Right atrium auricular region (tissue), 2 donors: Measurements from ENCODE around the gene EPDR1. TPM values are rescaled to one million over a fixed set of nuclear protein-coding genes. Genes with fewer than 3 reads are reported as not detected.

Experiments used
- DNase-seq: peaks from one replicate; pipeline ENCODE4 v3.0.0-alpha.2; 2019; ENCODE audit warnings: low spot score
- H3K27ac ChIP-seq, 2 donors: fragments of 200-600 bp; sonication (generic); 1 replicate in 1 of 2; 2 replicates in 1 of 2; pipeline ENCODE4 v1.5.1; 2016 to 2019
- H3K27me3 ChIP-seq, 2 donors: fragments of 200-600 bp; sonication (generic); one replicate each; pipeline versions ENCODE4 v1.5.1 to v1.6.0; 2017 to 2019
- H3K36me3 ChIP-seq: fragments of 200-600 bp; sonication (generic); one replicate; pipeline ENCODE4 v1.5.1; 2016
- H3K4me1 ChIP-seq, 2 donors: fragments of 200-600 bp; sonication (generic); one replicate each; pipeline versions ENCODE4 v1.5.1 to v1.6.0; 2017 to 2019
- H3K4me3 ChIP-seq, 2 donors: fragments of 200-600 bp; sonication (generic); 1 replicate in 1 of 2; 2 replicates in 1 of 2; pipeline ENCODE4 v1.5.1; 2017 to 2019; ENCODE audit warnings: mild to moderate bottlenecking in 1 of 2, moderate library complexity in 1 of 2
- H3K9me3 ChIP-seq, 2 donors: fragments of 200-600 bp; sonication (generic); one replicate each; pipeline ENCODE4 v1.5.1; 2019
- total RNA-seq, 2 donors: library from RNA; depleted of rRNA; stranded (reverse); fragments of >200 nt; gene quantifications; one replicate each; pipeline ENCODE4 v1.1.0, GENCODE V29; 2016
- TF ChIP-seq, protein P1 (sequence below), 2 donors: fragments of 200-600 bp; sonication (generic); IDR thresholded peaks; one replicate each; pipeline ENCODE4 v1.5.1; 2019; ENCODE audit warnings: antibody characterized with exemption in 2 of 2

Gene EPDR1
- total RNA-seq, 2 donors from 2014 or later: 9.9 to 36.3 TPM

DNA sequence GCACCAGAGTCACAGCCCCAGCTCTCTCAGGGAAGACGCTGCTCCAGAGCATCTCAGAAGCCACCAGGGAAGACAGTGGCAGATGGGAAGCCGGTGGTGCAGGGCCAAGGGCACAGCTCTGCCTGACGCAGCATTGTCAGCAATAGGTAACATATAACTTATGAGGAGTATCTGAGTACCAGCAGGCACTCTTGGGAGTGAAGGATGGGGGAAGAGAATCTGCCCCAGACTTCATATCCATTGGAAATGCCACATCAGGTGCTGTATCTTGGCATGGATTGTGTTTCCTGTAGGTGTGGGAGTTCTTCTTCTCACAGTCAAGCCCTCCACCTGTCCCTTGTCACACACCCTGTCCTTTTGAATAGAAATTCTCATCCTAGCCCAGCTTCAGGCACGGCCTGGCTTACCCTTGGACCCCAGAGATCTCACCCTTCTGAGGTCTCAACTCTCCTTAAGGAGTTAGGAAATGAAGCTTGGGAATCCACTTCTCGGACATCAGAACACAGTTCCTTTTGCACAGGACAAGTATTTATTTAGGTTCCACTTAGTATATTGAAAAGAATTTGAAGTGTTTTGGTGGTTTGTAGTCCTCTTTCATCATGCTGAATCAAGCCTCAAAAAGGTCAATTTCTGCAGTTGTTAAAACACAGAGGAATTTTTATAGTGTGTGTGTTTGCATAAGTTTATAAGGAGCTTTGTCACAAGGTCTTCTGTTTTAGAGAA is 9.9 kb downstream of the EPDR1 start:
- H3K27me3 ChIP-seq: no peaks in the 10 kb centered on the region

DNA sequence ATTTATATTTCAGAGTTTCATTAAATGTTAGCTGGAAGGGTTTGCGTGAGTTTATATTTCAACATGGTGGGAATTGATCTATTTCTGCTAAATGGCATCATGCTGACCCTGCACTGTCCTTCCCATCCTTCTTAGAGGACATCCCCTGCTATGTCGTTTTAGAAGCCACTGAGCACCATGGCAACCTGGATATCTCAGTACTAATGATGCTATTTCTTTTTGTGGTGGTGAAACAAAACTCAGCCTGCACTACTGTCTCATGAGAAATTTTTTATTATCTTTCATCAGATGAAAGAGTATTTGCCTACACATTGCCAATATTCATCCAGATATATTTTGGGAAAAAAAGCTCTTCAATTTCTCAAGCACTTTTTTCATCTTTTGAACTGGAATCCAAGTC is 12.1 kb downstream of the EPDR1 start:
- DNase-seq: no peak
- Histone ChIP-seq H3K4me1 (no peaks in the 10 kb centered on the region), H3K9me3 (peaks cover 0 to 6% of the 10 kb centered on the region in 2 donors), H3K27me3 (no peaks in the 10 kb centered on the region), H3K27ac (no peak overlapping the region), H3K4me3 (no peak overlapping the region), H3K36me3 (no peaks in the 10 kb centered on the region)
- TF ChIP-seq, protein P1, sequence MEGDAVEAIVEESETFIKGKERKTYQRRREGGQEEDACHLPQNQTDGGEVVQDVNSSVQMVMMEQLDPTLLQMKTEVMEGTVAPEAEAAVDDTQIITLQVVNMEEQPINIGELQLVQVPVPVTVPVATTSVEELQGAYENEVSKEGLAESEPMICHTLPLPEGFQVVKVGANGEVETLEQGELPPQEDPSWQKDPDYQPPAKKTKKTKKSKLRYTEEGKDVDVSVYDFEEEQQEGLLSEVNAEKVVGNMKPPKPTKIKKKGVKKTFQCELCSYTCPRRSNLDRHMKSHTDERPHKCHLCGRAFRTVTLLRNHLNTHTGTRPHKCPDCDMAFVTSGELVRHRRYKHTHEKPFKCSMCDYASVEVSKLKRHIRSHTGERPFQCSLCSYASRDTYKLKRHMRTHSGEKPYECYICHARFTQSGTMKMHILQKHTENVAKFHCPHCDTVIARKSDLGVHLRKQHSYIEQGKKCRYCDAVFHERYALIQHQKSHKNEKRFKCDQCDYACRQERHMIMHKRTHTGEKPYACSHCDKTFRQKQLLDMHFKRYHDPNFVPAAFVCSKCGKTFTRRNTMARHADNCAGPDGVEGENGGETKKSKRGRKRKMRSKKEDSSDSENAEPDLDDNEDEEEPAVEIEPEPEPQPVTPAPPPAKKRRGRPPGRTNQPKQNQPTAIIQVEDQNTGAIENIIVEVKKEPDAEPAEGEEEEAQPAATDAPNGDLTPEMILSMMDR (IDR thresholded peaks at IDR 0.05): no peak

More for the DNA sequence above, 9.9 kb downstream of the EPDR1 start:
- Histone ChIP-seq H3K36me3 (no peaks in the 10 kb centered on the region), H3K4me1 (no peaks in the 10 kb centered on the region), H3K4me3 (no peak overlapping the region), H3K9me3 (peaks cover 0 to 9% of the 10 kb centered on the region in 2 donors), H3K27ac (no peak overlapping the region)
- TF ChIP-seq, protein P1 (IDR thresholded peaks at IDR 0.05): no peak
- no peak for DNase-seq

DNA sequence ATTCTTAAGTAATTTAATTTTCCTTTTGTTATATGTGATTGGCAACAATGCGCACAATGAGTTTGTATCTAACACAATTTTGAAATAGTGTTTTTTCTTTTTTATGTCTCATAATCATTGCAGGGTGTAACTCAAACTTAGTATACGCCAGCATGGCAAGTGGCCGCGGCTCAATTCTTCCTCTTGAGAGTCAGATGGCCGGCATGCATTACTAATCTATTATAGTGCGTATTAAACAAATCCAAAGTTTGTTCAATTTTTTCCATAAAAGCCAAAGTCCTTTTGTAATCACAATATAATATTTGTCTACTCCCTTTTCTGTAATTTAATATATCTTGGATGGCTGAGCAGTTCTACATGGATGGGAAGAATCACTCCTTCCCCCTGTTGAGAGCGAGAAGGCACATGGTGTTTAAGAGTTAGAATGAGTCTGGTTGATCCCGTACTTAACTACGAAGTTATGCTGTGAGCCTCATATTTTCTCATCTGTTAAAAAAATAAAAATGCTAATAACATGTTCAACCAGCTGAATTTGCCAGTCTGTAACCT is 12.7 kb downstream of the EPDR1 start:
- H3K4me1 ChIP-seq: no peaks in the 10 kb centered on the region
- no peaks in the 10 kb centered on the region for H3K27me3 ChIP-seq
- no peak overlapping the region for H3K27ac ChIP-seq
- TF ChIP-seq, protein P1 (IDR thresholded peaks at IDR 0.05): no peak
- H3K4me3 ChIP-seq: no peak overlapping the region
- H3K9me3 ChIP-seq: peaks cover 0 to 6% of the 10 kb centered on the region in 2 donors
- no peak for DNase-seq
- H3K36me3 ChIP-seq: no peaks in the 10 kb centered on the region

DNA sequence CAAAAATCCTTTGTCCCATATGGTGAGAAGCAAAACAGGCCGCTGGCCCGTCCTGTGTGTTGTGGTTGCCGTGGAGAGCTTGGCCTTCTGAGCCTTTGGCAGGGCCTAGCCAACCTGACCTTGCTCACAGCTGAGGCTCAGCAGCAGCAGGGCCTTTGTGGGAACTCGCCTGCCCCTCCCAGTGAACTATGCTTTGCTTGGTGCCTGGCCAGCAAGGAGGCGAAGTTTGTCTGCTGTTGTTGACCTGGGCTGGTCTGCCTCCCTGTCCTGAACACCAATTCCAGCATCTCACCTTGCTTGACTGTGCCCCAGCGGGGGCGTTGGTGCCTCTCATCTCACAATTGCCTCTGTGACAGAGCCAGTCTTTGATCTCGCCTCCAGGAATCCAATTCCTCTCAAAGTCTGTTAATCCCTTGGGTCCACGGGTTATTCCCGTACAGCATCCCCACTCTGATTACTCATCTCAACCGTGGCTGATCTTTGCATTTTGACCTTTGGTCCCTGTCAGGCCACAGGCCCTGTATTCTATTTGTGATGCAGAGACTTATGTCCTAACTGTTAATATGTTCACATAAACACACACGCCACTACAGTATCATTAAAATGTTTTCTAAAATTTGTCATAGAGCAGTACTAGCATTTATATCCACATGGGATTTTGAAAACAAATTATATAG is 22.6 kb downstream of the EPDR1 start:
- Histone ChIP-seq H3K4me1 (peaks cover 0 to 28% of the 10 kb centered on the region in 2 donors), H3K9me3 (no peaks in the 10 kb centered on the region), H3K27ac (peak overlapping the region; percentile 54 to 70), H3K4me3 (no peak overlapping the region), H3K27me3 (no peaks in the 10 kb centered on the region), H3K36me3 (no peaks in the 10 kb centered on the region)
- DNase-seq: peak; percentile 76
- TF ChIP-seq, protein P1 (IDR thresholded peaks at IDR 0.05): no peak

DNA sequence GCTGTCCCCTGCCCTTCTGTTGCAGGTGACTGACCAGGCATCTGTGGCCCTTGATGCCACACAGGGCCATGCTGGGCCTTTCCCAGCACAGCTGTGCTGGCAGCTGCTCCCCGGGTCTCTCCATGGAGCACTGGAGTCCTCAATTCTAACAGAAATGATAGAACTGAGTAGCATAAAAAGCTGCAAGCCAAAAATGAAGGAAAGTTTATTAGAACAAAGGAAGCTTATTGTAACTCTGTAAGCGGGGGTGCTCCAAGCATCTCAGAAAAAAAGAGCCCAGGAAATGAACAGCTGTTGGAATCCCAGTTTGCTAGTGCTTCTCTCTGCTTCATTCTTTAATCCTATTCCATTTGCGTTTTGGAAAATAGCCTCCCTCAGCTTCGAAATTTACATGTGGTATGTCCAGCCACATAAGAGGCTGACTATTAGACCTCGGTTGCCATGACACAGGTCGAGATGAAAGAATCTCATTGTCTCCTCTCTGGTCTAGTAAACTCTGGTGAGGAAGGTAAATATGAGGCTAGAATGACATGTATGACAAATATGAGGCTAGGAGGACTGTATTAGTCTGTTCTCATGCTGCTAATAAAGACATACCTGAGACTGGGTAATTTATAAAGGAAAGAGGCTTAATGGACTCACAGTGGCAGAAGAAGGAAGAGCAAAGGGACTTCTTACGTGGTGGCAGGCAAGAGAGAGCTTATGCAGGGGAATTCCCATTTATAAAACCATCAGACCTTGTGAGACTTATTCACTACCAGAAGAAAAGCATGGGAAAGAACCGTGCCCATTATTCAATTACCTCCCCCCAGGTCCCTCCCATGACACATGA is 23.7 kb downstream of the EPDR1 start:
- Histone ChIP-seq H3K27ac (peak overlapping the region; percentile 34 to 51), H3K36me3 (no peaks in the 10 kb centered on the region), H3K4me3 (no peak overlapping the region), H3K4me1 (peaks cover 0 to 28% of the 10 kb centered on the region in 2 donors), H3K27me3 (no peaks in the 10 kb centered on the region), H3K9me3 (no peaks in the 10 kb centered on the region)
- TF ChIP-seq, protein P1 (IDR thresholded peaks at IDR 0.05): no peak
- no peak for DNase-seq
